ENCODE data around the gene CEP85. TPM values are rescaled to one million over a fixed set of nuclear protein-coding genes. Genes with fewer than 3 reads are reported as not detected.

CEP85 gene
- total and polyA plus RNA-seq, 10 of the 15 experiments (the other 5 are each of a cell fraction or from before 2014, with no cell fraction given), result 8.4 to 26.8 (median 21.5) TPM

GRCh38 chr1:26289158-26290059 is 55.4 kb downstream of the CEP85 start (continued):
- TF ChIP-seq CEBPZ (IDR thresholded peaks at IDR 0.05; ENCODE audit: low read depth, low read length) (no peak), ZNF217 (IDR thresholded peaks at IDR 0.05) (no peak), MEF2A (IDR thresholded peaks at IDR 0.05; ENCODE audit: insufficient read depth, low read depth, low read length) (no peak), SMAD5 (IDR thresholded peaks at IDR 0.05; ENCODE audit: low read depth) (no peak), HCFC1 (IDR thresholded peaks at IDR 0.05; ENCODE audit: low read length) (no peak), E2F4 (IDR thresholded peaks at IDR 0.05; ENCODE audit: low read depth, low read length) (no peak), EP300 (IDR thresholded peaks at IDR 0.05; ENCODE audit: borderline replicate concordance in 1 of 2, control insufficient read depth in 1 of 2, low read depth in 2 of 2, low read length in 2 of 2) (no peak), POLR2AphosphoS5 (IDR thresholded peaks at IDR 0.05; ENCODE audit: low read length) (no peak), BCL3 (IDR thresholded peaks at IDR 0.05; ENCODE audit: borderline replicate concordance, insufficient read depth, low read depth, low read length, poor library complexity, severe bottlenecking) (no peak), STAT1 (conservative IDR thresholded peaks at IDR 0.05) (no peak), PBX3 (IDR thresholded peaks at IDR 0.05; ENCODE audit: insufficient replicate concordance, low read depth, low read length) (no peak), ZNF24 (IDR thresholded peaks at IDR 0.05) (no peak), CREM (IDR thresholded peaks at IDR 0.05; ENCODE audit: low read depth) (0 out of 2 replicates have a peak, but pooled peaks have one; percentile 1), SMC3 (IDR thresholded peaks at IDR 0.05; ENCODE audit: borderline replicate concordance, low read length) (no peak), NFYB (IDR thresholded peaks at IDR 0.05; ENCODE audit: insufficient read depth, low read depth, low read length) (no peak), TCF12 (IDR thresholded peaks at IDR 0.05; ENCODE audit: low read depth, low read length) (0 out of 2 replicates have a peak, but pooled peaks have one; percentile 47), IRF4 (IDR thresholded peaks at IDR 0.05; ENCODE audit: low read depth, low read length) (no peak), IRF5 (IDR thresholded peaks at IDR 0.05; ENCODE audit: borderline replicate concordance) (no peak), SP1 (IDR thresholded peaks at IDR 0.05; ENCODE audit: low read depth, low read length) (no peak)
